Stimulated activated naive CD8-positive, alpha-beta T cell treated with anti-CD3 and anti-CD28 coated beads, Interleukin-15, Interleukin-2, amounts not matched to agents 100 U/mL and 50 U/mL, for 24 hours (primary cell): Measurements from ENCODE around the gene ANKRD34A.
"Not testable (repeated sequence)": the region's sequence is repeated elsewhere in the genome, so short reads cannot be mapped to it uniquely, and the experiment has no call there.

Source experiments
- ATAC-seq: fragments of 150-1000 bp; cut with Tn5 transposase; one replicate; pipeline ENCODE4 v1.10.0; 2021
- DNase-seq: peaks from one replicate; pipeline ENCODE4 v3.0.0; 2021

Gene ANKRD34A

GRCh38 chr1:145946477-145946986 lies 17.8 kb downstream of the ANKRD34A start:
- ATAC-seq: no peak
- DNase-seq: no peak

GRCh38 chr1:145944532-145944931 lies 19.8 kb downstream of the ANKRD34A start:
- no peak for DNase-seq
- no peak for ATAC-seq

GRCh38 chr1:145942871-145943270 lies 21.5 kb downstream of the ANKRD34A start:
- ATAC-seq: no peak

GRCh38 chr1:145942405-145942804 lies 22.0 kb downstream of the ANKRD34A start:
- ATAC-seq (no peak), DNase-seq (no peak)

More at GRCh38 chr1:145942871-145943270, 21.5 kb downstream of the ANKRD34A start:
- DNase-seq: no peak

GRCh38 chr1:145937436-145937835 lies 26.9 kb downstream of the ANKRD34A start:
- DNase-seq (no peak), ATAC-seq (no peak)

GRCh38 chr1:145936247-145936646 lies 28.1 kb downstream of the ANKRD34A start:
- ATAC-seq: no peak
- DNase-seq: no peak

GRCh38 chr1:145935708-145936107 lies 28.7 kb downstream of the ANKRD34A start:
- DNase-seq (no peak), ATAC-seq (no peak)

GRCh38 chr1:145932522-145933009 lies 31.8 kb downstream of the ANKRD34A start:
- ATAC-seq, DNase-seq: not testable (repeated sequence)

GRCh38 chr1:145927916-145928643 lies 36.3 kb downstream of the ANKRD34A start:
- ATAC-seq: no peak
- DNase-seq: no peak

- DNase-seq: peak; percentile 89
- peak; percentile 97 for ATAC-seq
These were observed 37.1 kb downstream of the ANKRD34A start, which contains the start of gene RBM8A for GRCh38 chr1:145927063-145927886. RBM8A (minus strand) TSS chr1:145927484; CDS start chr1:145927426, 58 bp downstream.

- DNase-seq (peak; percentile 54), ATAC-seq (peak; percentile 58)
These were observed 37.7 kb downstream of the ANKRD34A start for GRCh38 chr1:145926686-145927062.

GRCh38 chr1:145922266-145922665 lies 42.1 kb downstream of the ANKRD34A start:
- DNase-seq: no peak

GRCh38 chr1:145920297-145920696 lies 44.1 kb downstream of the ANKRD34A start:
- DNase-seq, ATAC-seq: not testable (repeated sequence)

More at GRCh38 chr1:145922266-145922665, 42.1 kb downstream of the ANKRD34A start:
- no peak for ATAC-seq

- DNase-seq (peak; percentile 49), ATAC-seq (peak; percentile 92)
These were observed 45.1 kb downstream of the ANKRD34A start for GRCh38 chr1:145918992-145919939.

- peak; percentile 92 for ATAC-seq
- peak; percentile 92 for DNase-seq
These were observed 46.0 kb downstream of the ANKRD34A start, which contains the start of gene PEX11B for GRCh38 chr1:145918144-145918991. PEX11B (minus strand) TSS chr1:145918717; CDS start chr1:145918688, 29 bp downstream.

GRCh38 chr1:145917595-145917994 lies 46.8 kb downstream of the ANKRD34A start:
- DNase-seq: no peak
- ATAC-seq: no peak

GRCh38 chr1:145916745-145917144 lies 47.6 kb downstream of the ANKRD34A start:
- no peak for DNase-seq
- no peak for ATAC-seq

GRCh38 chr1:145912128-145912641 lies 52.2 kb downstream of the ANKRD34A start:
- no peak for ATAC-seq
- no peak for DNase-seq
